ENCODE results near the gene SHLD1.

SHLD1 gene

DNA sequence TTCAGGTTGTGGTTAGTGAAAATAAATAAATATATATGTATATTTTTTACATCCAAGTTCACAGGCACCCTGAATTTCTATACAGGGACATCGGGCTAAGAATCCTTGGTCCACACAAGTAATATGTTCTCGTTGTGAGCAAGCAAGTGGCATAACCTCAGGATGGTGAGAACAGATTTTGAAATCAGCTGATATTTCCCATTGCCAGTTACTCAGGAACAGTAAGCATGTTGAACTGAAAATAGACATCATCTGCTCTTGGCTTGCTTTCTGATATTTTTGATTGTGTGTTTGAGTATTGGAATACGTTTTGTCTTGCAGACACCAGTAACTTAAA lies 112.5 kb downstream of the SHLD1 start:
- Histone ChIP-seq H3K79me1 (ENCODE audit: low read depth, low read length) (no peaks in the 10 kb centered on the region), H3K27me3 (ENCODE audit: control insufficient read depth in 3 of 3, insufficient read depth in 3 of 3, low read depth in 1 of 3, low read length in 3 of 3) (no peaks in the 10 kb centered on the region), H3K18ac (ENCODE audit: low read length) (no peak overlapping the region), H2BK15ac (ENCODE audit: low read length) (no peak overlapping the region), H2AK5ac (ENCODE audit: low read depth, low read length) (no peak overlapping the region), H4K8ac (ENCODE audit: low read depth, low read length) (no peak overlapping the region), H2BK5ac (ENCODE audit: low read length) (no peak overlapping the region), H3K9ac (ENCODE audit: low read depth, low read length, poor library complexity) (no peak overlapping the region), H3K4me2 (ENCODE audit: insufficient read depth, low read length, poor library complexity, severe bottlenecking) (no peak overlapping the region), H3K4me1 (ENCODE audit: control insufficient read depth in 2 of 2, insufficient read depth in 1 of 2, low read depth in 1 of 2, low read length in 2 of 2) (no peaks in the 10 kb centered on the region), H2BK120ac (ENCODE audit: low read depth, low read length) (no peak overlapping the region), H4K91ac (ENCODE audit: low read depth, low read length, poor library complexity) (no peak overlapping the region), H3K4me3 (ENCODE audit: low read length in 2 of 2) (no peak overlapping the region), H3K23ac (ENCODE audit: low read depth, low read length, poor library complexity) (no peak overlapping the region), H3K36me3 (replicated peaks in 1 of 2; ENCODE audit: control insufficient read depth in 2 of 2, insufficient read depth in 2 of 2, low read length in 2 of 2) (no peaks in the 10 kb centered on the region), H3K4ac (ENCODE audit: low read length) (no peak overlapping the region), H3K27ac (replicated peaks; ENCODE audit: low read length) (no peak overlapping the region), H3K9me3 (replicated peaks in 1 of 2; ENCODE audit: control insufficient read depth in 2 of 2, insufficient read depth in 1 of 2, low read depth in 1 of 2, low read length in 2 of 2) (no peaks in the 10 kb centered on the region), H2BK12ac (ENCODE audit: low read length) (no peak overlapping the region), H2AFZ (ENCODE audit: low read length) (no peak overlapping the region), H3K14ac (ENCODE audit: low read length) (no peak overlapping the region)
- DNase-seq (ENCODE audit: low spot score): no peak
- WGBS, 2 donors (ENCODE audit: extremely low coverage in 2 of 2, insufficient read length in 2 of 2, insufficient replicate concordance in 1 of 2): no CpG with 5 or more reads among the region's 3 CpGs

DNA sequence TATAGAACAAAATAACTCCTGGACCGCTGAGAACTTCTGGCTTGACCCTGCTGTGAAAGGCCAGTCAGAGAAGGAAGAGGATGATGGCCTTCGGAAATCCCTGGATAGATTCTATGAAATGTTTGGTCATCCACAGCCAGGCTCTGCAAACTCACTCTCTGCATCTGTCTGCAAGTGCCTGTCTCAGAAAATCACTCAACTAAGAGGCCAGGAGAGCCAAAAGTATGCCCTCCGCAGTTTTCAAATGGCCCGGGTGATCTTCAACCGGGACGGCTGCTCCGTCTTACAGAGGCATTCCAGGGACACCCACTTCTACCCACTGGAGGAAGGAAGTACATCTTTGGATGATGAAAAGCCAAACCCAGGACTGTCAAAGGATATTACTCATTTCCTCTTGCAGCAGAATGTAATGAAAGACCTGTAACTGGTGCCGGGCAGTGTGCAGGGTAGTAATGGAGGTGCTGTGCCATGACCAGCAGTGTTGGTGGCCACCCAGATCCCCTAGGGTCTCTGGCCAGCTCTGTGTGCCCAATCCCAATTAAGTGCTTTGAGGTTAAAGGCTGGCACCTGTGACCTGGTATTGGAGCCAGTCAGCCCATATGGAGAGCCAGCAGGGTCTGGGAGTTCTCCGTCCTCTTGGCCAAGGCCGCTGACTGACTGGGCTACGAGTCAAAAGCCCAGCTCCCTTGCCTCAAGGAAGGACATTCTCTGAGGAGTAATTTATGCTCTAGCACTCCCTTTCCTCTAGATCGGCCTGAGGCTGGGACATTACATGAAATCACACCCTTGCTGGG lies 113.0 kb downstream of the SHLD1 start:
- DNase-seq (ENCODE audit: low spot score): no peak
- no peak overlapping the region for H3K18ac ChIP-seq (ENCODE audit: low read length)
- H3K36me3 ChIP-seq (replicated peaks in 1 of 2; ENCODE audit: control insufficient read depth in 2 of 2, insufficient read depth in 2 of 2, low read length in 2 of 2): no peaks in the 10 kb centered on the region
- no peak overlapping the region for H3K23ac ChIP-seq (ENCODE audit: low read depth, low read length, poor library complexity)
- no peak overlapping the region for H3K4me2 ChIP-seq (ENCODE audit: insufficient read depth, low read length, poor library complexity, severe bottlenecking)
- no peak overlapping the region for H2AK5ac ChIP-seq (ENCODE audit: low read depth, low read length)
- H3K27ac ChIP-seq (replicated peaks; ENCODE audit: low read length): no peak overlapping the region
- H3K79me1 ChIP-seq (ENCODE audit: low read depth, low read length): no peaks in the 10 kb centered on the region
- H3K27me3 ChIP-seq (ENCODE audit: control insufficient read depth in 3 of 3, insufficient read depth in 3 of 3, low read depth in 1 of 3, low read length in 3 of 3): no peaks in the 10 kb centered on the region
- no CpG with 5 or more reads among the region's 12 CpGs for WGBS, 2 donors (ENCODE audit: extremely low coverage in 2 of 2, insufficient read length in 2 of 2, insufficient replicate concordance in 1 of 2)
- H3K9ac ChIP-seq (ENCODE audit: low read depth, low read length, poor library complexity): no peak overlapping the region
- H2AFZ ChIP-seq (ENCODE audit: low read length): no peak overlapping the region
- no peak overlapping the region for H4K91ac ChIP-seq (ENCODE audit: low read depth, low read length, poor library complexity)
- no peaks in the 10 kb centered on the region for H3K4me1 ChIP-seq (ENCODE audit: control insufficient read depth in 2 of 2, insufficient read depth in 1 of 2, low read depth in 1 of 2, low read length in 2 of 2)
- H4K8ac ChIP-seq (ENCODE audit: low read depth, low read length): no peak overlapping the region
- H2BK120ac ChIP-seq (ENCODE audit: low read depth, low read length): no peak overlapping the region
- no peak overlapping the region for H3K14ac ChIP-seq (ENCODE audit: low read length)
- H3K4ac ChIP-seq (ENCODE audit: low read length): no peak overlapping the region
- H3K9me3 ChIP-seq (replicated peaks in 1 of 2; ENCODE audit: control insufficient read depth in 2 of 2, insufficient read depth in 1 of 2, low read depth in 1 of 2, low read length in 2 of 2): no peaks in the 10 kb centered on the region
- no peak overlapping the region for H2BK12ac ChIP-seq (ENCODE audit: low read length)
- no peak overlapping the region for H3K4me3 ChIP-seq (ENCODE audit: low read length in 2 of 2)
- H2BK15ac ChIP-seq (ENCODE audit: low read length): no peak overlapping the region
- H2BK5ac ChIP-seq (ENCODE audit: low read length): no peak overlapping the region

DNA sequence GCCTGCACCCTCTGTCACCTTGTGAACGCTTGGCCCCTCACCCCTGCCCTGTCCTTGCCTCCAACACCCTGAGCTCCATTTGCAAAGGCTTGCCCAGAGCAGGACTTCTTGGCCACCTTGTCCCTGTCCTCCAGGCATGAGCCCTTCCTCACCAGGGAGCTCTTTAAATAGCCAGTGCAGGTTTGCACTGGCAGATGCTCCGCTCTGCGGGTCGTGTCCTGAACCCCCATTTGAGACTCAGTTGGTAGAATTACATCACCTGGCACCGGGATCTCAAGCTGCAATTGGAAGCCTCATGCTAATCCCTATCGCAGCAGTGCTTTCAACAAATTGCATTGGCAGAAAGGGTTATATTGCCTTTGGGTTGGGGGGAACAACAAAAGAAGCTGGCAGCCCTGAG lies 114.2 kb downstream of the SHLD1 start:
- no peak overlapping the region for H2BK5ac ChIP-seq (ENCODE audit: low read length)
- no peak overlapping the region for H4K8ac ChIP-seq (ENCODE audit: low read depth, low read length)
- no peak for DNase-seq (ENCODE audit: low spot score)
- no peak overlapping the region for H3K9ac ChIP-seq (ENCODE audit: low read depth, low read length, poor library complexity)
- no peak overlapping the region for H4K91ac ChIP-seq (ENCODE audit: low read depth, low read length, poor library complexity)
- no peak overlapping the region for H3K4ac ChIP-seq (ENCODE audit: low read length)
- no peak overlapping the region for H3K23ac ChIP-seq (ENCODE audit: low read depth, low read length, poor library complexity)
- H3K27ac ChIP-seq (replicated peaks; ENCODE audit: low read length): no peak overlapping the region
- H3K36me3 ChIP-seq (replicated peaks in 1 of 2; ENCODE audit: control insufficient read depth in 2 of 2, insufficient read depth in 2 of 2, low read length in 2 of 2): peaks cover 0 to 2% of the 10 kb centered on the region in 2 donors
- H2BK120ac ChIP-seq (ENCODE audit: low read depth, low read length): no peak overlapping the region
- H3K9me3 ChIP-seq (replicated peaks in 1 of 2; ENCODE audit: control insufficient read depth in 2 of 2, insufficient read depth in 1 of 2, low read depth in 1 of 2, low read length in 2 of 2): peaks cover 0 to 2% of the 10 kb centered on the region in 2 donors
- H3K27me3 ChIP-seq (ENCODE audit: control insufficient read depth in 3 of 3, insufficient read depth in 3 of 3, low read depth in 1 of 3, low read length in 3 of 3): no peaks in the 10 kb centered on the region
- peak overlapping the region; percentile 5 for H3K18ac ChIP-seq (ENCODE audit: low read length)
- peak overlapping the region in 1 of 2 donors; percentile 5 for H3K4me3 ChIP-seq (ENCODE audit: low read length in 2 of 2)
- H3K4me1 ChIP-seq (ENCODE audit: control insufficient read depth in 2 of 2, insufficient read depth in 1 of 2, low read depth in 1 of 2, low read length in 2 of 2): no peaks in the 10 kb centered on the region
- WGBS, 2 donors (ENCODE audit: extremely low coverage in 2 of 2, insufficient read length in 2 of 2, insufficient replicate concordance in 1 of 2): no CpG with 5 or more reads among the region's 6 CpGs
- no peak overlapping the region for H2AK5ac ChIP-seq (ENCODE audit: low read depth, low read length)
- no peak overlapping the region for H3K4me2 ChIP-seq (ENCODE audit: insufficient read depth, low read length, poor library complexity, severe bottlenecking)
- H2BK15ac ChIP-seq (ENCODE audit: low read length): no peak overlapping the region
- H3K14ac ChIP-seq (ENCODE audit: low read length): no peak overlapping the region
- no peaks in the 10 kb centered on the region for H3K79me1 ChIP-seq (ENCODE audit: low read depth, low read length)
- no peak overlapping the region for H2BK12ac ChIP-seq (ENCODE audit: low read length)
- no peak overlapping the region for H2AFZ ChIP-seq (ENCODE audit: low read length)

GRCh38 chr20:5864873-5865587 lies 114.8 kb downstream of the SHLD1 start:
- Histone ChIP-seq H3K4ac (ENCODE audit: low read length) (no peak overlapping the region), H3K27me3 (ENCODE audit: control insufficient read depth in 3 of 3, insufficient read depth in 3 of 3, low read depth in 1 of 3, low read length in 3 of 3) (no peaks in the 10 kb centered on the region), H2BK5ac (ENCODE audit: low read length) (no peak overlapping the region), H3K9me3 (replicated peaks in 1 of 2; ENCODE audit: control insufficient read depth in 2 of 2, insufficient read depth in 1 of 2, low read depth in 1 of 2, low read length in 2 of 2) (peaks cover 0 to 2% of the 10 kb centered on the region in 2 donors), H3K18ac (ENCODE audit: low read length) (no peak overlapping the region), H3K4me3 (ENCODE audit: low read length in 2 of 2) (no peak overlapping the region), H3K23ac (ENCODE audit: low read depth, low read length, poor library complexity) (no peak overlapping the region), H3K4me2 (ENCODE audit: insufficient read depth, low read length, poor library complexity, severe bottlenecking) (no peak overlapping the region), H4K8ac (ENCODE audit: low read depth, low read length) (no peak overlapping the region), H2AK5ac (ENCODE audit: low read depth, low read length) (no peak overlapping the region), H3K27ac (replicated peaks; ENCODE audit: low read length) (no peak overlapping the region), H2BK120ac (ENCODE audit: low read depth, low read length) (no peak overlapping the region), H4K91ac (ENCODE audit: low read depth, low read length, poor library complexity) (no peak overlapping the region), H3K9ac (ENCODE audit: low read depth, low read length, poor library complexity) (no peak overlapping the region), H3K4me1 (ENCODE audit: control insufficient read depth in 2 of 2, insufficient read depth in 1 of 2, low read depth in 1 of 2, low read length in 2 of 2) (no peaks in the 10 kb centered on the region), H3K36me3 (replicated peaks in 1 of 2; ENCODE audit: control insufficient read depth in 2 of 2, insufficient read depth in 2 of 2, low read length in 2 of 2) (peaks cover 0 to 2% of the 10 kb centered on the region in 2 donors), H2AFZ (ENCODE audit: low read length) (no peak overlapping the region), H2BK12ac (ENCODE audit: low read length) (no peak overlapping the region), H3K79me1 (ENCODE audit: low read depth, low read length) (no peaks in the 10 kb centered on the region), H3K14ac (ENCODE audit: low read length) (no peak overlapping the region), H2BK15ac (ENCODE audit: low read length) (no peak overlapping the region)
- no peak for DNase-seq (ENCODE audit: low spot score)
- WGBS, 2 donors (ENCODE audit: extremely low coverage in 2 of 2, insufficient read length in 2 of 2, insufficient replicate concordance in 1 of 2): no CpG with 5 or more reads among the region's 10 CpGs

Measured in neuronal stem cell (in vitro differentiated cells).